ACC112 (cell line): ENCODE data around the gene CHKA.
A peak's percentile ranks its signal among the peaks of the same experiment; 100 is the strongest.

Source experiments
- H2AFZ ChIP-seq: fragments of 200-600 bp; sonication (generic); one replicate; pipeline ENCODE4 v1.6.0; 2017; ENCODE audit warnings: antibody characterized with exemption, low read length; ENCODE audit not compliant: unreplicated experiment
- H3K27ac ChIP-seq: fragments of 200-600 bp; sonication (generic); 2 replicates; pipeline ENCODE4 v1.5.1; 2014; ENCODE audit warnings: low read depth, mild to moderate bottlenecking, antibody characterized with exemption, low read length, moderate library complexity
- H3K27me3 ChIP-seq: fragments of 200-600 bp; sonication (generic); 2 replicates; pipeline ENCODE4 v1.6.1; 2014; ENCODE audit warnings: mild to moderate bottlenecking, antibody characterized with exemption, low read length, moderate library complexity, mixed read lengths; ENCODE audit not compliant: insufficient read depth
- H3K36me3 ChIP-seq: fragments of 200-600 bp; sonication (generic); 2 replicates; pipeline ENCODE4 v1.6.1; 2016; ENCODE audit warnings: mild to moderate bottlenecking, antibody characterized with exemption, low read length, moderate library complexity, mixed read lengths; ENCODE audit not compliant: insufficient read depth
- H3K4me1 ChIP-seq: fragments of 200-600 bp; sonication (generic); one replicate; pipeline ENCODE4 v1.6.1; 2016; ENCODE audit warnings: low read length, mixed read lengths; ENCODE audit not compliant: insufficient read depth, unreplicated experiment, control insufficient read depth
- H3K4me3 ChIP-seq: fragments of 200-600 bp; sonication (generic); 2 replicates; pipeline ENCODE4 v1.5.1; 2014; ENCODE audit warnings: mild to moderate bottlenecking, low read depth, low read length
- H3K79me2 ChIP-seq: fragments of 200-600 bp; sonication (generic); one replicate; pipeline ENCODE4 v1.6.0; 2016; ENCODE audit warnings: low read length; ENCODE audit not compliant: control insufficient read depth, unreplicated experiment, insufficient read depth

The CHKA gene

GRCh38 chr11:68128682-68129327, 7.6 kb upstream of the CHKA start:
- Histone ChIP-seq H3K36me3 (no peaks in the 10 kb centered on the region), H3K27ac (no peak overlapping the region), H3K27me3 (no peaks in the 10 kb centered on the region), H3K79me2 (no peaks in the 10 kb centered on the region), H3K4me3 (peak overlapping the region; percentile 69), H2AFZ (no peak overlapping the region), H3K4me1 (no peaks in the 10 kb centered on the region)

GRCh38 chr11:68127714-68128681, 6.8 kb upstream of the CHKA start:
- Histone ChIP-seq H3K36me3 (no peaks in the 10 kb centered on the region), H3K27ac (no peak overlapping the region), H3K4me1 (peaks cover 1% of the 10 kb centered on the region), H2AFZ (peak overlapping the region; percentile 14), H3K79me2 (no peaks in the 10 kb centered on the region), H3K4me3 (peak overlapping the region; percentile 69), H3K27me3 (no peaks in the 10 kb centered on the region)

GRCh38 chr11:68125164-68125563, 4.0 kb upstream of the CHKA start:
- Histone ChIP-seq H3K79me2 (peaks cover 3% of the 10 kb centered on the region), H3K27ac (no peak overlapping the region), H2AFZ (no peak overlapping the region), H3K27me3 (no peaks in the 10 kb centered on the region), H3K36me3 (no peaks in the 10 kb centered on the region), H3K4me1 (peaks cover 9% of the 10 kb centered on the region), H3K4me3 (no peak overlapping the region)

GRCh38 chr11:68122936-68123539, 1.9 kb upstream of the CHKA start:
- H3K4me1 ChIP-seq = peaks cover 14% of the 10 kb centered on the region
- H3K27ac ChIP-seq = no peak overlapping the region
- H3K36me3 ChIP-seq = no peaks in the 10 kb centered on the region
- peaks cover 16% of the 10 kb centered on the region for H3K79me2 ChIP-seq
- no peak overlapping the region for H2AFZ ChIP-seq
- no peaks in the 10 kb centered on the region for H3K27me3 ChIP-seq
- no peak overlapping the region for H3K4me3 ChIP-seq

GRCh38 chr11:68120273-68121066, 718 bp downstream of the CHKA start:
- Histone ChIP-seq H3K4me1 (peaks cover 14% of the 10 kb centered on the region), H3K36me3 (no peaks in the 10 kb centered on the region), H3K27me3 (no peaks in the 10 kb centered on the region), H3K27ac (peak overlapping the region; percentile 37; the same call in 1 of the 2 replicates), H3K4me3 (peak overlapping the region; percentile 92), H3K79me2 (peaks cover 26% of the 10 kb centered on the region), H2AFZ (peak overlapping the region; percentile 57)

GRCh38 chr11:68118706-68119448, 2.3 kb downstream of the CHKA start:
- Histone ChIP-seq H3K4me1 (peaks cover 14% of the 10 kb centered on the region), H2AFZ (no peak overlapping the region), H3K36me3 (no peaks in the 10 kb centered on the region), H3K27me3 (no peaks in the 10 kb centered on the region), H3K79me2 (peaks cover 30% of the 10 kb centered on the region), H3K27ac (no peak overlapping the region), H3K4me3 (no peak overlapping the region; the same call in 1 of the 2 replicates)

- H3K27me3 ChIP-seq = no peaks in the 10 kb centered on the region
- peaks cover 30% of the 10 kb centered on the region for H3K79me2 ChIP-seq
- no peaks in the 10 kb centered on the region for H3K36me3 ChIP-seq
- H2AFZ ChIP-seq = no peak overlapping the region
- peaks cover 12% of the 10 kb centered on the region for H3K4me1 ChIP-seq
- H3K27ac ChIP-seq = no peak overlapping the region
- no peak overlapping the region for H3K4me3 ChIP-seq
Observed at GRCh38 chr11:68117853-68118470, 3.2 kb downstream of the CHKA start.

- Histone ChIP-seq H3K4me3 (no peak overlapping the region), H3K79me2 (peaks cover 30% of the 10 kb centered on the region), H3K36me3 (no peaks in the 10 kb centered on the region), H3K4me1 (peaks cover 7% of the 10 kb centered on the region), H3K27ac (no peak overlapping the region), H3K27me3 (no peaks in the 10 kb centered on the region), H2AFZ (no peak overlapping the region)
Observed at GRCh38 chr11:68116974-68117373, 4.2 kb downstream of the CHKA start.

- Histone ChIP-seq H3K79me2 (peaks cover 30% of the 10 kb centered on the region), H3K27me3 (no peaks in the 10 kb centered on the region), H3K27ac (no peak overlapping the region), H3K4me1 (peaks cover 5% of the 10 kb centered on the region), H2AFZ (no peak overlapping the region), H3K4me3 (no peak overlapping the region), H3K36me3 (no peaks in the 10 kb centered on the region)
Observed at GRCh38 chr11:68116126-68116525, 5.1 kb downstream of the CHKA start.
